ENCODE data around the gene REL.

REL gene

GRCh38 chr2:60957643-60958042 is 76.3 kb downstream of the REL start:
- no peak overlapping the region for H3K4me3 Mint-ChIP-seq
- peaks cover 44% of the 10 kb centered on the region for H3K36me3 Mint-ChIP-seq (ENCODE audit: low read depth)
- H3K27ac Mint-ChIP-seq = no peak overlapping the region
- H3K27me3 Mint-ChIP-seq = no peaks in the 10 kb centered on the region
- H3K9me3 Mint-ChIP-seq = no peaks in the 10 kb centered on the region
- no peak for DNase-seq
- H3K4me1 Mint-ChIP-seq (ENCODE audit: low read depth) = peaks cover 9% of the 10 kb centered on the region

GRCh38 chr2:60958361-60958760 is 77.0 kb downstream of the REL start:
- Mint-ChIP-seq H3K36me3 (ENCODE audit: low read depth) (peaks cover 38% of the 10 kb centered on the region), H3K27me3 (no peaks in the 10 kb centered on the region), H3K27ac (no peak overlapping the region), H3K4me3 (no peak overlapping the region), H3K4me1 (ENCODE audit: low read depth) (peaks cover 9% of the 10 kb centered on the region), H3K9me3 (no peaks in the 10 kb centered on the region)
- no peak for DNase-seq

- H3K27ac Mint-ChIP-seq = no peak overlapping the region
- no peak overlapping the region for H3K4me3 Mint-ChIP-seq
- DNase-seq = no peak
- H3K36me3 Mint-ChIP-seq (ENCODE audit: low read depth) = peaks cover 34% of the 10 kb centered on the region
- H3K4me1 Mint-ChIP-seq (ENCODE audit: low read depth) = peaks cover 7% of the 10 kb centered on the region
- no peaks in the 10 kb centered on the region for H3K27me3 Mint-ChIP-seq
- H3K9me3 Mint-ChIP-seq = no peaks in the 10 kb centered on the region
Measured at GRCh38 chr2:60958800-60959199, 77.4 kb downstream of the REL start.

- H3K27me3 Mint-ChIP-seq = no peaks in the 10 kb centered on the region
- peaks cover 7% of the 10 kb centered on the region for H3K4me1 Mint-ChIP-seq (ENCODE audit: low read depth)
- DNase-seq = no peak
- peaks cover under 1% of the 10 kb centered on the region for H3K9me3 Mint-ChIP-seq
- peaks cover 32% of the 10 kb centered on the region for H3K36me3 Mint-ChIP-seq (ENCODE audit: low read depth)
- H3K4me3 Mint-ChIP-seq = no peak overlapping the region
- no peak overlapping the region for H3K27ac Mint-ChIP-seq
Measured at GRCh38 chr2:60959501-60959900, 78.1 kb downstream of the REL start.

DNA sequence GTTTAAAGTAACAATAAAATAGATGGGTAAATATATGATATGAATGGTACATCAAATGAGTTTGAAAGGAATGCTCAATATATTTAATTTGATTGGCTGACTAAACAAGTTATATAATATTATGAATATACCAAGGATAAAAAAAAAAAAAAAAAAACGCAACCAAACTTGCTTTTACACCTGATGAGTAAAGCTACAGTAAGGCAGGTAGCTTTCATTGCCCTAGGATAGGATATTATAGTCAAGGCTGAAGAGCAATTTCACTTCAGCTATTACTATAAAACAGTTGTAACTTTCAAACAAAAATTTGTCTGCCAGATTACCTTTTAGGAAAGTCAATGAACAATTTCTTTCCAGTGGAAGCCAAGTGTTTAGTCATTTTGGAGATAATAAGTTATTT is 79.3 kb downstream of the REL start:
- no peak overlapping the region for H3K4me3 Mint-ChIP-seq
- H3K27ac Mint-ChIP-seq = no peak overlapping the region
- H3K4me1 Mint-ChIP-seq (ENCODE audit: low read depth) = peaks cover 19% of the 10 kb centered on the region
- no peaks in the 10 kb centered on the region for H3K27me3 Mint-ChIP-seq
- H3K36me3 Mint-ChIP-seq (ENCODE audit: low read depth) = peaks cover 29% of the 10 kb centered on the region
- peaks cover 3% of the 10 kb centered on the region for H3K9me3 Mint-ChIP-seq
- no peak for DNase-seq

DNA sequence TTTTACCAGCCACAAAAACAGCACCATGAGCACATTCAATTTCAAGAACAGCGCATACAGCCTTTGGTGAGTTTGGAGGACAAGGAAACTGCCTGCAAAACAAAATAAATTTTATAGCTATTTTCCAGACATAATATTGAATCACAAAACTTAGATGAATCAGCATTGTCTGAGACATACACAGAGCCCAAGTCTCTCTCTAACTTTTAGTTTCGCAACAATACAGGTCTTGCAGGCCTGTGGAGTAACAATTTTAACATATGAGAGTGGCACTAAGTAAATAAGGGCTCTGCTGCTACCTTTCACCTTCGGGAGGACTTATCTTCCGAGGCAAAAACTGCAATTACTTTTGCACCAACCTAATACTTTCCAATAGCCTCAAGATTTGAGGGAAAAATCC is 80.1 kb downstream of the REL start:
- Mint-ChIP-seq H3K27me3 (no peaks in the 10 kb centered on the region), H3K4me3 (no peak overlapping the region), H3K27ac (no peak overlapping the region), H3K36me3 (ENCODE audit: low read depth) (peaks cover 26% of the 10 kb centered on the region), H3K4me1 (ENCODE audit: low read depth) (peaks cover 26% of the 10 kb centered on the region), H3K9me3 (peaks cover 3% of the 10 kb centered on the region)
- DNase-seq = no peak

GRCh38 chr2:60962528-60962927 is 81.2 kb downstream of the REL start:
- peaks cover 3% of the 10 kb centered on the region for H3K9me3 Mint-ChIP-seq
- H3K27me3 Mint-ChIP-seq = no peaks in the 10 kb centered on the region
- H3K36me3 Mint-ChIP-seq (ENCODE audit: low read depth) = peaks cover 23% of the 10 kb centered on the region
- DNase-seq = no peak
- H3K4me3 Mint-ChIP-seq = no peak overlapping the region
- H3K4me1 Mint-ChIP-seq (ENCODE audit: low read depth) = peaks cover 36% of the 10 kb centered on the region
- no peak overlapping the region for H3K27ac Mint-ChIP-seq

DNA sequence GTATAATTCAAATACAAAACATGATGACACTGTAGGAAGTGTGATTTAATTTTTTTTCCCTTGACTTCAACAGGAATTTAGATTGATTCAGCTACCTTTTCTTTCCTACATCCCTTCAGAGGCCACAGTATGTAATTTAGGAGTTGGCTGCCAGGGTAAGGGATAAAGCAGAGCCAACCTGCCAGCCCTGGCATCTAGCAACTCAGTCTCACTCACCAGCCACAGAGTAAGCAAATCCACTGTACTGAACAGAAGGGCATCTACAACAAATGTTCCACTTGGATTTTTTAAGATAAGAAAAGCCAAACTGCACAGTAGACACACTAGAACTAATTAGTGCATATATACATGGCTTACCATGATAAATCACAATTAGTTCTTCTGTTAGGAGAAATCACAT is 81.8 kb downstream of the REL start:
- Mint-ChIP-seq H3K36me3 (ENCODE audit: low read depth) (peaks cover 23% of the 10 kb centered on the region), H3K27ac (no peak overlapping the region), H3K4me3 (no peak overlapping the region), H3K27me3 (no peaks in the 10 kb centered on the region), H3K4me1 (ENCODE audit: low read depth) (peaks cover 40% of the 10 kb centered on the region), H3K9me3 (peaks cover 3% of the 10 kb centered on the region)
- DNase-seq = no peak

GRCh38 chr2:60964651-60965498 is 83.5 kb downstream of the REL start:
- no peak overlapping the region for H3K4me3 Mint-ChIP-seq
- peak overlapping the region; percentile 71 for H3K27ac Mint-ChIP-seq
- H3K4me1 Mint-ChIP-seq (ENCODE audit: low read depth) = peaks cover 46% of the 10 kb centered on the region
- H3K9me3 Mint-ChIP-seq = peaks cover 3% of the 10 kb centered on the region
- DNase-seq = no peak
- H3K36me3 Mint-ChIP-seq (ENCODE audit: low read depth) = peaks cover 15% of the 10 kb centered on the region
- H3K27me3 Mint-ChIP-seq = no peaks in the 10 kb centered on the region

DNA sequence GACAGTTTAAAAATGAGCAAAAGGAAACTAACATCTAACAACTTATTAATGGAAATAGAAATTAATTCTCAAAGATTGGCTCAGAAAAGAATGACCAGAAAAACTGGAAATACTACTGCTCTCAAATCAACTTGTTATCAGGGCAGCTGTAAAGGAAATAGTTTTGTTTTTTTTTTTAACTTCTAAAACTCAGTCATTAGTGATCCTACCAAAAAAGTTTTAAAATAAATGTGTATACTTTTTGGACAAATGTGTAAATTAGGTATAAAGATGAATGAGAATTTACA is 84.1 kb downstream of the REL start:
- Mint-ChIP-seq H3K27ac (peak overlapping the region; percentile 71), H3K36me3 (ENCODE audit: low read depth) (peaks cover 11% of the 10 kb centered on the region), H3K9me3 (peaks cover 3% of the 10 kb centered on the region), H3K27me3 (no peaks in the 10 kb centered on the region), H3K4me3 (no peak overlapping the region), H3K4me1 (ENCODE audit: low read depth) (peaks cover 46% of the 10 kb centered on the region)
- DNase-seq = no peak

DNA sequence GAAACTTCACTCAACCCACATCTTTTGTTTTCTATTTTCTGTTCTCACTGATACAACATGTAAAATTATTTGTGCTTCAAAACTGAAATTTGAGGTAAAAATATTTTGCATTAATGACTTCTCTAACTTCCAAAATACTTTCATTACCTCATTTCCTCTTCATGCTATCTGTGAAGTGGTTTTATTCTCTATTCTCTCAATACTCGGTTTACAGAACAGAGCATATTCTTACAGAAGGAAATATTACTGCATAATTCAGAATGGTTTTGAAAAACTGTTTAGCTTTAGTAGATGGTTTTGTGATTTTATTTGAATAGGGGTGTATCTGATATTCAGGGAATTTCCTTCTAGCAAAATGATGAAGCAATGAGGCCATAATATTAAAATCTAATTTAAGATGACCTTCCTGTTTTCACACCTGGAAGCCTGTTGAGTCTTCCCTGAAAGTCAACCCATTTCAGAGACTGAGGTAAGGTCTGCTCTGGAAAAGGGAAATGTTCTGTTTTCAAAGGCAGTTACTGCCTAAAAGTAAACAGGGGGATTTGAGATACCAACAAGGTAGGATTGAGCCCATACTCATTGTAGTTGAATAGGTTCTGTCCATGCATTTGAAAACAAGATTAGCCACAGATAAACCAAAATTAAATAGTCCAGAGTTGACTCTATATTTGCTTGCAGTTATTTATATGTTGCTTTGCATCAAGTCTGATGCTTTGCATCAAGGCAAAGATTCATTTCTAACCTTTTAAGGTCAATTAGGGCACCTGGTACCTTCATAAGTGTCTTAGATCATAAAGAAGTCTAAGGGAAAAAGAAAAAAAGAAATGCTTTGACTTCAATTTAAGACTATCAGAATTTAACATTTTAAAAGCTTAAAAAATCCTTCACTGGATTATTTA is 85.4 kb downstream of the REL start:
- peak overlapping the region; percentile 22 for H3K27ac Mint-ChIP-seq
- H3K36me3 Mint-ChIP-seq (ENCODE audit: low read depth) = peaks cover 11% of the 10 kb centered on the region
- H3K9me3 Mint-ChIP-seq = peaks cover 3% of the 10 kb centered on the region
- no peak for DNase-seq
- peaks cover 53% of the 10 kb centered on the region for H3K4me1 Mint-ChIP-seq (ENCODE audit: low read depth)
- no peak overlapping the region for H3K4me3 Mint-ChIP-seq
- H3K27me3 Mint-ChIP-seq = no peaks in the 10 kb centered on the region

DNA sequence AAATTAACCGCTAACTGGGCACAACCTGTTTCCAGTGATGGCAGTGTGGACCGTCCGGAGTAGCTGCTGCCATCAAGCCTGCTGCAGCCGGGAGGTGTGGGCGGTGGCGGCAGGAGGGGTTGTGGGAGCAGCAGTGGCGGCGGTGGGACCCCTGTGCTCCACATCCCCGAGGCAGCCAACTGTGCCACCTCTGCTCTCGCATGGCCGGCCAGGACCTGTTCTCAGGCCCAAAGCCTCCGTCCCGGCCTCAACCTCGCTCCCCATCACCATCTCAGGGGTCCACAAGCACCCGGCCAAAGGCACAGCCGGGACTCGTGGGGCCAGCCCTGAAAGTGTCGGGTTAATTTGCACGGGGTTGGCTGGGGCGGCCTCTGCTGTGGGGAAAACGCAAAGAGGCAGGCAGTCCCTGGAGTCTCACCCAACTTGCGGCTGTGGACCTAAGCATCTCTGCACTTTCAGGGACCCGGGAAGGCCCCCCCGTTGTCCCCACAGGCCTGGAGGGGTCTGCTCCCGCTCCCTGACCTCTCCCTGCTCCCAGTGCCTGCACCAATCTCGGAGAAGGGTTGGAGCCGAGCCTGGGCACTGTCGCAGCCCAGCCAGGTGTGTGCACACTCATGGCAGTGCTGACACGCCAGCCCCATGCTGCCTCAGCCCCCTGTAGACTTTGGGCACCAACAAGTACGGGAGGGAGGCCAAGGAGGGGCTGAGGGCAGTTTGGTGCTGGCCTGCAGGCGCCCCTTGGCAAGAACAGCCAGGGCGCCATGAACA is 91.7 kb downstream of the REL start:
- Mint-ChIP-seq H3K27ac (no peak overlapping the region), H3K36me3 (ENCODE audit: low read depth) (no peaks in the 10 kb centered on the region), H3K4me1 (ENCODE audit: low read depth) (peaks cover 51% of the 10 kb centered on the region), H3K9me3 (no peaks in the 10 kb centered on the region), H3K4me3 (no peak overlapping the region), H3K27me3 (no peaks in the 10 kb centered on the region)
- no peak for DNase-seq

DNA sequence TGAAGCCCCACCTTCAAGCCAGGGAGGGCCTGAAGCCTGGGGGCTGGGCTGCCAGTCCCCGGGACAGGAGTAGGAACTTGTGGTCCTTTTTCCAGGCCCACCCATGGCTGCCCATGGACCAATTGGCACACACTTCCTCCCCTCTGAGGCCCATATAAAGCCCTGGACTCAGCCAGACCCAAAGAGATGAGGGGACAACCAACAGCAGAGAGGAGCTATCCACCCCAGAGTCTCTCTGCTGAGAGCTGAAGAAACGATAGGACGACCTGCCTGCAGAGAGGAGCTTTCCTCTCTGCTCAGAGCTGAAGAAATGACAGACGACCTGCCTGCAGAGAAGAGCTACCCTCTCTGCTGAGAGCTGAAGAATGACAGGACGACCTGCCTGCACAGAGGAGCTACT is 92.3 kb downstream of the REL start:
- H3K27ac Mint-ChIP-seq = no peak overlapping the region
- H3K27me3 Mint-ChIP-seq = no peaks in the 10 kb centered on the region
- no peak for DNase-seq
- no peaks in the 10 kb centered on the region for H3K9me3 Mint-ChIP-seq
- H3K4me3 Mint-ChIP-seq = no peak overlapping the region
- H3K36me3 Mint-ChIP-seq (ENCODE audit: low read depth) = no peaks in the 10 kb centered on the region
- H3K4me1 Mint-ChIP-seq (ENCODE audit: low read depth) = peaks cover 50% of the 10 kb centered on the region

- Mint-ChIP-seq H3K27me3 (no peaks in the 10 kb centered on the region), H3K27ac (no peak overlapping the region), H3K4me3 (no peak overlapping the region), H3K9me3 (no peaks in the 10 kb centered on the region), H3K4me1 (ENCODE audit: low read depth) (peaks cover 52% of the 10 kb centered on the region), H3K36me3 (ENCODE audit: low read depth) (no peaks in the 10 kb centered on the region)
- DNase-seq = no peak
Measured at GRCh38 chr2:60974652-60975051, 93.3 kb downstream of the REL start.

Data from activated T-cell treated with anti-CD3 and anti-CD28 coated beads, Interleukin-2, amount 50 U/mL, for 24 hours (primary cell).